Effector CD4-positive, alpha-beta T cell (primary cell): ENCODE data around the gene GAB1. TPM values are rescaled to one million over a fixed set of nuclear protein-coding genes. Genes with fewer than 3 reads are reported as not detected.

Experiments
- DNase-seq: peaks from one replicate; pipeline ENCODE4 v3.0.0-alpha.2; 2020
- total RNA-seq: gene quantifications from one replicate; lab custom pipeline; 2026; lab: John Stamatoyannopoulos, UW

Gene GAB1
- not detected for total RNA-seq

DNA sequence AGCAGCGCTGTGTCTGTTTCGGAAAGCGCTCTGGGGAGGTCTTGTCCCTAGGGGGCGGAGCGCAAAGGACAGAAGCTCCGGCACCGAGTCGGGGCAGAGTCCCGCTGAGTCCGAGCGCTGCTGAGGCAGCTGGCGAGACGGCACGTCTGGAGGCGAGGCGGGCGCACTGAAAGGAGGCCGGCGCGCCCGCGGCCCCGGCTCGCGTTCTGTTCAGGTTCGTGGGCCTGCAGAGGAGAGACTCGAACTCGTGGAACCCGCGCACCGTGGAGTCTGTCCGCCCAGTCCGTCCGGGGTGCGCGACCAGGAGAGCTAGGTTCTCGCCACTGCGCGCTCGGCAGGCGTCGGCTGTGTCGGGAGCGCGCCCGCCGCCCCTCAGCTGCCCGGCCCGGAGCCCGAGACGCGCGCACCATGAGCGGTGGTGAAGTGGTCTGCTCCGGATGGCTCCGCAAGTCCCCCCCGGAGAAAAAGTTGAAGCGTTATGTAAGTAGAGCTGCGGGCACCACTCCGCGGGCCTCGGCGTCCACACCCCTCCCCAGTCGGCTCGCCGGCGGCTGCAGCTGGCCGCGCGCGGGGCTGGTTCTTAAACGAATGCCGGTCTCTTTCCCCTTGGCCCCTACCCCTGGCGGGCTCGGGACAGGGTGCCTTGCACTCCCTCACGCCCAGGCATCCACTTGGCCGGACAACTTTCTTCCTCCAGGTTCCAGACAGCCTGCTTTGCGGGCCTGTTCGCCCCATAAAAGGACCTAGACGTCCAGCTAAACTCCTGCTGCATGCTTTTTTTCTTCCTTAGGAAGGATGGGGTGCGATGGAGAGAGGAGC lies at the start of gene GAB1:
TSS of gene GAB1 (plus strand) at position 96 of the 819 bp plus-strand sequence. CDS start at position 409, 313 bp downstream.
- no peak for DNase-seq

- DNase-seq: no peak
Observed at GRCh38 chr4:143287572-143287923, 49.1 kb upstream of the GAB1 start.

DNA sequence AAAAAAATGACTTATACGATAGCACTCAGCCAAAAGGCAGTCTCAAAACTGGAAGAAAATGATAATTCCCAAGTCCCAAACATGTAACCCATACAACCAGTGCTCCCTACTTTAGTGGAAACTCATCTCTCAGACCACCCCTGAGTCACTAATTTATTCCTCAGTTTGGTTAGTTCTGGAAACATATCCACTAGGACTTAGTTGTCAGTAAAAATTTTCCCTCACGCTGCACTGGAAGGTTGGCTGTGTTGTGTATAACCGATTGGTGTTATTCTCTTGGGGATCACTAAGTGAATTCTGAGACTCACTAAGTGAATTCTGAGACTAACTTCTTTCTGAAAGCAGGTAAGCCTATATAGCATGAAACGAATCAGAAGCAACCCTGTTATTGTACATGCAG lies 48.5 kb upstream of the GAB1 start:
- no peak for DNase-seq

- no peak for DNase-seq
Observed at GRCh38 chr4:143289370-143289769, 47.3 kb upstream of the GAB1 start.

GRCh38 chr4:143291314-143291713 lies 45.4 kb upstream of the GAB1 start:
- no peak for DNase-seq

- DNase-seq: no peak
Observed at GRCh38 chr4:143292858-143293257, 43.8 kb upstream of the GAB1 start.

DNA sequence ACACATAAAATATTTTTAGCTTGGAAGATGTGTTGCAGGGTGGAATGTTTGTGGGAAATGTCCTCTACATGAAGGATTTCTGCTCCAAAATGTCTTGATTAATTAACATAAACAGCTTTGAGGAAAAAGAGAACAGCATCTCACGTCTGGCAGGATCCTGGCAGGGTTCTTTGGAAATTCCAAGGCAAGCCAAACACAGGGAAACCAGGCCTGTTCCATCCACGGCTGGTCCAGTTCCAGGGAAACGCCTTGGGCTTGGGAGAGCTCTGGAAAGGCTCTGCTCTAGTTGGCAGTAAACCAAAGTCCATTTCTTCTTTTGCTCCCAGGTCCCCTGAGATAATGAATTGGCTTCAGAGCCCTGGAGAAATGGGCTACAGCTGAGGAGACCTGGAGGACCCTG lies 42.4 kb upstream of the GAB1 start:
- no peak for DNase-seq

- DNase-seq: no peak
Observed at GRCh38 chr4:143294710-143295275, 41.9 kb upstream of the GAB1 start.

DNA sequence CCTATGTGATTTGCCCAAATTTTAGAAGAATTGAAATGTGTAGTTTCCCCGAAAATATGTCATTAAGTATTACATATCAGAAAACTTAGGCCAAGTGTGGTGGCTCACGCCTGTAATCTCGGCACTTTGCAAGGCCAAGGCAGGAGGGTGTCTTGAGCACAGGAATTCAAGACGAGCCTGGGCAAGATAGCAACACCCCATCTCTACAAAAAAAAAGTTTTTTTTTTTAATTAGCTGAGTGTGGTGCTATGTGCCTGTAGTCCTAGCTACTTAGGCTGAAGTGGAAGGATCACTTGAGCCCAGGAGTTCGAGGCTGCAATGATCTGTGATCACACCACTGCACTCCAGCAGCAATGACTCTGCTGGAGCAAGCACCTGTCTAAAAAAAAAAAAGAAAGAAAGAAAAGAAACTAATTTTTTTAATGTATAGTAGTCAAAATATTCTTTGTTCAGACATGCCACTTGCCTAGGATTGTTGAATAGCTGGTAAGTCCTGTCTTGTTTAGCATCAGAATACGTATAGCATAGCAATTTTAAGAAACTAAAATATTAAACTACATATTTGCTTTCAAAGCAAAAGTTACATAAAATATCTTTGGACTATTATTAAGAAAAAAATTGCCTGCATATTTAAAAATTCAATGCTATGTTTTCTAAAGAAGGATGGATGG lies 40.1 kb upstream of the GAB1 start:
- no peak for DNase-seq

GRCh38 chr4:143300860-143301259 lies 35.8 kb upstream of the GAB1 start:
- no peak for DNase-seq

- DNase-seq: no peak
Observed at GRCh38 chr4:143302536-143302935, 34.1 kb upstream of the GAB1 start.

- DNase-seq: no peak
Observed at GRCh38 chr4:143306788-143307187, 29.9 kb upstream of the GAB1 start.

- DNase-seq: no peak
Observed at GRCh38 chr4:143307531-143307930, 29.1 kb upstream of the GAB1 start.

- no peak for DNase-seq
Observed at GRCh38 chr4:143308377-143308776, 28.3 kb upstream of the GAB1 start.

DNA sequence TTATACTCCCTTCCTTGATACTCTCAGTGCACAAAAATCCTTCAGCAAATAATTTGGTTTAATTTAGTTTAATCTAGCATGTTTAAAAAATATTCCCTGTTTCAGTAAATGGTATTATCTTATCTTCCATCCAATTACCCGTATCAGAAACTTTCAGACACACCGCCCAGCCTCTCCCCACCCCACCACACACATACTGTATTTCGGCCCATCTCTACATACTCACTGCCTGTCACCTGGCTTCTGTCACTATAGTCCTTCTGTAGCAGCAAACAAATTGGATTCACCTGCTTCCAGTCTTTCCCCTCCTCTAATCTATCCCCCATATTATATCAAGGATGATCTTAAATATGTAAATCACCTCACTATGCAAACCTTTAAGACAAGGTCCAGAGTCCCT lies 24.8 kb upstream of the GAB1 start:
- DNase-seq: no peak

DNA sequence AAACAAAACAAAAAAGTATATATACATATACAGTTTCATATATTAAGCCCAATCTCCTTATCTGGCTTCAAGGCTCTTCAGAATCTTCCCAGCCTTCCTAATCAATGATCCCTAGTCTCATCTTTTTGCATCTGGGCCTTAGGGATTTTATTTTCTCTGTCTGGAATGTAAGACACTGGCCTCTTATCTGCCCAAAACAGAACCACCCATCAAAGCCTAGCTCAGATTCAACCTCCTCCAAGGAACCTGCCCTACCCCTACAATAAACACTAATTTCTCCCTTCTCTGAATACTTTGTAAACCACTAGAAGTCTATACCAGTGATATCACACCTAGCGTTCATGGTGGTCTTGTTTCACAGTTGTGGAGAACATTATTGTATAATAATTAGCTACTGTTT lies 23.2 kb upstream of the GAB1 start:
- no peak for DNase-seq

DNA sequence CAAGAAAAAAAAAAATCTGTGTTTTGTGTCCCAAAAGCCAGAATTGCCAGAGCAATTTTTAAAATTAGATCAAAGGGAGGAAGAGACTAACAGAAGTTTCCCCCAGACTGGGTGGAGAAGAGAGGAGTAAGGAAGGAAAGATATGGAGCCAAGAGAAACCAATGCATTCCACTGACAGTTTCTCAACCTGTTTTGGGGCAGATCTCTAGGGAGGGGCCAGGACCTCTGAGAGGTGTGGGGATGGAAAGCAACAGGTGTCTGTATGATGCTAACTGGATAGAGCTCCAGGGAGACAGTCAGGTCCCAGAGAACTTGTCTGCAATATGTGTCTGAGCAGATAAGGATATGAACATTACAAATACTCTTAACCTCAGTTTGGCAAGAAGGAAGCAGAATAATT lies 22.7 kb upstream of the GAB1 start:
- no peak for DNase-seq

DNA sequence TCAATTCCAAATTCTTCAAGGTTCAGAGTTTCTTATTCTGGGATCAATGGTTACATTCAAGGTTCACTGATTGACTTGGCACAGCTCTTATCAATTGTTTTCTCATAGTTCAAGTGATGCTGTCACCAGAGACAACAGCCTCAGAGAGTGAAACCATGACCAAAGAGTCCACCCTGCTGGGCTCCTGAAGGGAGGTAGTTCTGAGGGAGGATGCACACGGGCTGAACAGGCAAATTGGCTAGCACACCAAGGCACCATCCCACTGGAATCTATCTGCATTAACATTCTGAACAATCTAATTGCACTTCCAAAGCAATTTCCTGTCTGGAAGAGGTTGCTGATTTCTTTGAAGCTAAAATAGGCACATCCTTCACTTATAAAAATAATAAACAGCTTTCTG lies 16.6 kb upstream of the GAB1 start:
- no peak for DNase-seq

GRCh38 chr4:143326735-143327134 lies 9.9 kb upstream of the GAB1 start:
- no peak for DNase-seq

DNA sequence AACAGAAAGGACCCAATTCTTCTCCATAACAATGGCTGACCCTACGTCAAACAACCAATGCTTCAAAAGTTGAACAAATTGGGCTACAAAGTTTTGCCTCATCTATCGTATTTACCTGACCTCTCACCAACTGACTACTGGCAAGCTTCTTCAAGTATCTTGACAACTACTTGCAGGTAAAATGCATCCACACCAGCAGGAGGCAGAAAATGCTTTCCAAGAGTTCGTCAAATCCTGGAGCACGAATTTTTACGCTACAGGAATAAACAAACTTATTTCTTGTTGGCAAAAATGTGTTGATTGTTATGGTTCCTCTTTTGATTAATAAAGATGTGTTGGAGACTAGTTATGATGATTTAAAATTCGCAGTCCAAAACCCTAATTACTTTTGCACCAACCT lies 6.7 kb upstream of the GAB1 start:
- DNase-seq: no peak

GRCh38 chr4:143335979-143336780 lies 496 bp upstream of the GAB1 start:
- no peak for DNase-seq

DNA sequence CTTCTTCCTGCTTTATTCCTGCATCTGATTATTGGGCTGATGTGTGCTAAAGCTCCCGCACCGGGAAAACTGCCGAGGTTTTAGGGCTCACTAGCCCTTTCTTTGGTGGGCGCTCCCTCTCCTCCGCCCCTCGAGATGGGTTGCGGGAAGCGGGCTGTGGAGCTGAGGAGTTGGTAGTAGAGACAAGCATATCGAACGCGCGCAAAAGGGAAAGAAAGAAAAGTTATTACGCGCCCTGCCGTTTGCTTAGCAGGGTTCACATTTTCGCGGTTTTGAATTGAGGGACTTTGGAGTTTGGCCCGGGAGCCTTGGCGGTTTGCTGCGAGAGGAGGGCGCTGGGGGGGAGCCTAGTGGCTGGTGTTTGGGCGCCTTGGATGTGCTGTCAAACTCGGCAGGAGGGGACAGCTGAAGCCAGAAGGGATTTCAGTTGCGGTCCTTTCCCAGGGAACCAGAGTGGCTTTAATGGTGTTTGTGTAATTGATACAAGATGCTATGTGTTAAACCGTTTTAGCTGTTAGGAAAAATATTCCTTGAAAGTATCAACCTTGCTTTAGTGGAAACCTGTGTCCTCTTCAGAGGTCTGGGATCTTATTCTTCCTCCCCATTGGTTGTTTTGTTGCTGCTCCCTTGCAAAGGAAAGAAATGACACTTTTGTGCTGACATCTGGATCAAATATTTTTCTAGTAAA lies 1.1 kb downstream of the GAB1 start:
- no peak for DNase-seq

GRCh38 chr4:143338313-143338712 lies 1.6 kb downstream of the GAB1 start:
- no peak for DNase-seq
